Mucosa of rectum (tissue), 2 donors: ENCODE data around the gene MTHFD1L.

Experiments used
- H3K27ac ChIP-seq, 2 donors: one replicate each; pipeline ENCODE4 v1.7.0; 2013; ENCODE audit warnings: inconsistent platforms in 2 of 2, low read depth in 2 of 2, low read length in 2 of 2
- H3K27me3 ChIP-seq, 2 donors: one replicate each; pipeline ENCODE4 v1.7.0; 2013; ENCODE audit warnings: low read length in 2 of 2; ENCODE audit not compliant: control insufficient read depth in 2 of 2, insufficient read depth in 2 of 2
- H3K36me3 ChIP-seq, 2 donors: one replicate each; pipeline ENCODE4 v1.7.0; 2013; ENCODE audit warnings: low read length in 2 of 2; ENCODE audit not compliant: control insufficient read depth in 2 of 2, insufficient read depth in 2 of 2
- H3K4me1 ChIP-seq, 2 donors: one replicate each; pipeline ENCODE4 v1.7.0; 2013; ENCODE audit warnings: low read length in 2 of 2, mild to moderate bottlenecking in 1 of 2; ENCODE audit not compliant: control insufficient read depth in 2 of 2, insufficient read depth in 2 of 2
- H3K4me3 ChIP-seq, 2 donors: one replicate each; pipeline ENCODE4 v1.7.0; 2013; ENCODE audit warnings: low read length in 2 of 2
- H3K9ac ChIP-seq, 2 donors: one replicate each; pipeline ENCODE4 v1.7.0; 2013; ENCODE audit warnings: low read length in 2 of 2, low read depth in 1 of 2, mild to moderate bottlenecking in 1 of 2
- H3K9me3 ChIP-seq, 2 donors: one replicate each; pipeline ENCODE4 v1.7.0; 2013; ENCODE audit warnings: low read length in 2 of 2; ENCODE audit not compliant: control insufficient read depth in 2 of 2
- donor health status: healthy.
- donor health status: Normal muscosa, but diverticular disease.

Gene MTHFD1L

DNA sequence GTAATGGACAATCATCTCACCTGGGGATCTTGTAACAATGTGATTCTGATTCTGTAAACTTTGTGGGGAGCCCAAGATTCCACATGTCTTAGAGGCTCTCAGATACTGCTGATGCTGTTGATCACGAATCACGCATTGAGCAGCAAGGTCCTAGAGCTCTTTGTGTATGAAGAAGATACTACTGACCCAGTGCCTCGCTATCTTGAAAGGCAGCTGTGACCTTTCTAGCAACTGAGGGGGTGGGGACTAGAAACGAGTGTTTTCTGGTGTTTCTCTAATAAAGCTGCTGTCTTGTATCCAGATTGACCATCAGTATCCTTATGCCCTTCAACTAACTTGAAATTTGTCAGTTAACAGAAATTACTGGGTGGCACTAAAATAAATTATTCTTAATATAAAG is 142.9 kb downstream of the MTHFD1L start:
- Histone ChIP-seq H3K36me3 (no peaks in the 10 kb centered on the region), H3K4me3 (no peak overlapping the region), H3K9ac (no peak overlapping the region), H3K27me3 (no peaks in the 10 kb centered on the region), H3K4me1 (peaks cover 0 to 8% of the 10 kb centered on the region in 2 donors), H3K27ac (no peak overlapping the region), H3K9me3 (no peaks in the 10 kb centered on the region)

GRCh38 chr6:151009576-151009975 is 144.1 kb downstream of the MTHFD1L start:
- Histone ChIP-seq H3K27me3 (no peaks in the 10 kb centered on the region), H3K4me1 (peaks cover 0 to 4% of the 10 kb centered on the region in 2 donors), H3K9ac (no peak overlapping the region), H3K36me3 (no peaks in the 10 kb centered on the region), H3K9me3 (no peaks in the 10 kb centered on the region), H3K27ac (no peak overlapping the region), H3K4me3 (no peak overlapping the region)

GRCh38 chr6:151010071-151010470 is 144.6 kb downstream of the MTHFD1L start:
- H3K36me3 ChIP-seq: no peaks in the 10 kb centered on the region
- H3K4me1 ChIP-seq: no peaks in the 10 kb centered on the region
- no peaks in the 10 kb centered on the region for H3K9me3 ChIP-seq
- no peak overlapping the region for H3K9ac ChIP-seq
- no peaks in the 10 kb centered on the region for H3K27me3 ChIP-seq
- H3K27ac ChIP-seq: no peak overlapping the region
- H3K4me3 ChIP-seq: no peak overlapping the region

GRCh38 chr6:151012321-151013294 is 147.1 kb downstream of the MTHFD1L start:
- Histone ChIP-seq H3K4me1 (no peaks in the 10 kb centered on the region), H3K27ac (no peak overlapping the region), H3K9me3 (no peaks in the 10 kb centered on the region), H3K9ac (no peak overlapping the region), H3K4me3 (no peak overlapping the region), H3K36me3 (no peaks in the 10 kb centered on the region), H3K27me3 (no peaks in the 10 kb centered on the region)

GRCh38 chr6:151014404-151015100 is 149.1 kb downstream of the MTHFD1L start:
- no peak overlapping the region for H3K9ac ChIP-seq
- H3K27ac ChIP-seq: no peak overlapping the region
- H3K9me3 ChIP-seq: no peaks in the 10 kb centered on the region
- no peaks in the 10 kb centered on the region for H3K27me3 ChIP-seq
- H3K36me3 ChIP-seq: no peaks in the 10 kb centered on the region
- H3K4me1 ChIP-seq: no peaks in the 10 kb centered on the region
- H3K4me3 ChIP-seq: no peak overlapping the region

DNA sequence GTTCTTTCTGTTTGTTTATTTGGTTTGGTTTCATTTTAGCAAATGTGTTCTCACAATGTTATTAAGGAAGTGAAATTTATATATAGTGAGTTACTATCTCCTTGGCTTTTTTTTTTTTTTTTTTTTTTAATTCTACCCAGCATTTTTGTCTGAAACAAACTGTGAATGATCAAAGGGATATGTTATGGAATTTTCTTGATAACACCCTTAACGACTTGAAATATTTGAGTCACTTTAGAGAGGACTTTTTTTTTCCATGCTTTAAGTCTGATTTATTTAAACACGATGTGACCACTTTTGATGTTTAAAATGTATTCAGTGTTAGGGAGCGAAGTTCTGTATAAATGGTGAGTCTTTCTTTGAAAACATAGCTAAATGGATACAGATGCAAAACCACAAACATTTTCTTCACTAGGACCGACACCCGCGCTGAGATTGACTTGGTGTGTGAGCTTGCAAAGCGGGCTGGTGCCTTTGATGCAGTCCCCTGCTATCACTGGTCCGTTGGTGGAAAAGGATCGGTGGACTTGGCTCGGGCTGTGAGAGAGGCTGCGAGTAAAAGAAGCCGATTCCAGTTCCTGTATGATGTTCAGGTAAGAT is 149.7 kb downstream of the MTHFD1L start:
- H3K9me3 ChIP-seq: no peaks in the 10 kb centered on the region

DNA sequence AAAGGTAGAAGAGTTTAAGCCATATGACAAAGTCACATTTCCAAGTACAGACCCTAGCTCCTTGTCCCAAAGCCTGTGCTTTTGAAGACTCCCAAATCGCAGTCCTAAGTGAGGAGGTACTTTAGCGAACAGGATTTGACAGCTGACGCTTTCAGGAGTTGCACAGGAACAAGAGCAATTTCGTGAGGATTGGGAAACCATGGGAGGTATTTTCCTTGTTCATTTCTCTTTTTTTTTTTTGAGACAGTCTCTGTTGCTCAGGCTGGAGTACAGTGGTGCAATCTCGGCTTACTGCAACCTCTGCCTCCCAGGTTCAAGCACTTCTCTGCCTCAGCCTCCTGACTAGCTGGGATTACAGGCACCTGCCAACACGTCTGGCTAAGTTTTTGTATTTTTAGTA is 150.6 kb downstream of the MTHFD1L start:
- no peaks in the 10 kb centered on the region for H3K9me3 ChIP-seq
- H3K27me3 ChIP-seq: no peaks in the 10 kb centered on the region
- no peak overlapping the region for H3K9ac ChIP-seq
- no peaks in the 10 kb centered on the region for H3K4me1 ChIP-seq
- no peak overlapping the region for H3K27ac ChIP-seq
- no peak overlapping the region for H3K4me3 ChIP-seq
- H3K36me3 ChIP-seq: peaks cover 0 to 2% of the 10 kb centered on the region in 2 donors

More for the DNA sequence above, 149.7 kb downstream of the MTHFD1L start:
- no peaks in the 10 kb centered on the region for H3K27me3 ChIP-seq
- H3K4me1 ChIP-seq: no peaks in the 10 kb centered on the region
- no peak overlapping the region for H3K9ac ChIP-seq
- H3K36me3 ChIP-seq: no peaks in the 10 kb centered on the region
- no peak overlapping the region for H3K4me3 ChIP-seq
- no peak overlapping the region for H3K27ac ChIP-seq

GRCh38 chr6:151018046-151018445 is 152.5 kb downstream of the MTHFD1L start:
- Histone ChIP-seq H3K9ac (no peak overlapping the region), H3K9me3 (no peaks in the 10 kb centered on the region), H3K36me3 (peaks cover 0 to 2% of the 10 kb centered on the region in 2 donors), H3K27me3 (no peaks in the 10 kb centered on the region), H3K27ac (no peak overlapping the region), H3K4me3 (no peak overlapping the region), H3K4me1 (no peaks in the 10 kb centered on the region)

GRCh38 chr6:151018911-151019782 is 153.6 kb downstream of the MTHFD1L start:
- H3K9me3 ChIP-seq: no peaks in the 10 kb centered on the region
- no peak overlapping the region for H3K9ac ChIP-seq
- no peak overlapping the region for H3K27ac ChIP-seq
- no peaks in the 10 kb centered on the region for H3K4me1 ChIP-seq
- H3K36me3 ChIP-seq: peaks cover 0 to 2% of the 10 kb centered on the region in 2 donors
- H3K4me3 ChIP-seq: no peak overlapping the region
- H3K27me3 ChIP-seq: no peaks in the 10 kb centered on the region
